Effector CD8-positive, alpha-beta T cell (primary cell): ENCODE measurements around the gene PELI2.

Experiments used
- DNase-seq: peaks from one replicate; lab custom pipeline; 2025; lab: John Stamatoyannopoulos, UW
- total RNA-seq, 4 experiments: gene quantifications; one replicate each; lab custom pipeline; 2026; lab: John Stamatoyannopoulos, UW

Gene PELI2
- 10.8 to 20.8 (median 12.5) reads per million in 4 experiments for total RNA-seq

DNA sequence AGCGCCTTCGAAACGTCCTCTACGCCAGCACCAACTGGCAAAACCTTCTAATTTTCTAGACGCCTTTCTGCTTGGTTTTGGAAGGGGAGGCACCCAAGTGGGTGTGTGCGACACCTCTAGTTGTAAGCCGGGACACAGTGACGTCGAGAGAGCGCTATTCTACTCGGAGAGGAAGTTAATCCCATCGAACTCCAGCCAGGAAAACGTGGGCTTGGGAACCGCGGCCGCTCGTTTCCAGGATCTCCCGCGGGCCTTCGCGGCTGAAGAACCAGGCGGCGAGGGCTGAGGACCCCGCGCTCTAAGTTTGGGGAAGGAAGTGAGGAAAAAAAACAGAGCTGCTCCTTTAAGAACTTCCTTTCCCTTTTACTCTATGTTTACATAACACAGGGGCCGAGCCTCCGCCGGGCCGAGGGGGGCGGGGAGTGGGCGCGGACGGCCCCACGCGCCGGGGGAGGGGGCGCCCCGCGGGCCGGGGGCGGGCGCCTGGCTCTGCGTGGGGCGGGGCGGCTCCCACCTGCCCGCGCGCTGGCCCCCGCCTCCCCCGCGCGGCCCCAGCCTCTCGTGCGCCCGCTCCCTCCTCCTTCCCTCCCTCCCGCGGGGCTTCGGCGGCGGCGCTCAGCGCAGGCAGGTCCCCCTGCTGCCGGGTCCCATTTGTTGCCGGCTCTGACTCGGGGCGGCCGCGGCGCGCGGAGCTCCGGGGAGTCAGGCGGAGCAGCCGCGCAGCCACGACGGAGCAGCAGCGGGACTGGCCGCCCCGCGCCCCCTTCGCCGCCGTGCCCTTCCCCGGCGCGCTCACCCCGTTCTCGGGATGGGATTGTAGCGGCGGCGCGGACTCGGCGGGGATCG lies at the start of gene PELI2:
Gene PELI2, plus strand, starts transcription at position 647 of the 846 bp plus-strand sequence. CDS start 250 bp downstream, outside the sequence.
- peak; percentile 78 for DNase-seq

GRCh38 chr14:56073799-56074198 lies 44.4 kb upstream of the PELI2 start:
- DNase-seq: no peak

- DNase-seq: no peak
These were observed 42.9 kb upstream of the PELI2 start for GRCh38 chr14:56075301-56075700.

- no peak for DNase-seq
These were observed 37.1 kb upstream of the PELI2 start for GRCh38 chr14:56081139-56081538.

- no peak for DNase-seq
These were observed 35.3 kb upstream of the PELI2 start for GRCh38 chr14:56082880-56083279.

- no peak for DNase-seq
These were observed 32.7 kb upstream of the PELI2 start for GRCh38 chr14:56085471-56085870.

- no peak for DNase-seq
These were observed 30.3 kb upstream of the PELI2 start for GRCh38 chr14:56087671-56088471.

GRCh38 chr14:56088941-56089340 lies 29.3 kb upstream of the PELI2 start:
- DNase-seq: no peak

DNA sequence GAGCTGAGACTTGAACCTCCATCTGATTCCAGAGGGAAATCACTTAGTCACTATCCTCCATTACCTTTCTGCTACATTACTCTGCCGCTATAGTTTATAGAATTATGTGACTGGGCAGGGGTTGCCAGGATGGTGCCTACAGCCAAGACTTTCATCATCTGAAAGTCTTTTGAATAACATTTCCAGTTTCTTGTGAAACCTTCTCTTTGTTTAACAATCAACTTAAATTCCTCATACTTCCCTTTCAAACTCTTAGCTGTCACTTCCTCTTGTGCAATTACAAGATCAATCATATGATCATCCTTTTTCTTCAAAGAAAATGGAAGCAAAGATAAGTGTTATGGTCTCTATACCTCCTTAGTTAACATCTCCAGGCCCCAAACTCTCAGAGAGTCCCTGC lies 25.4 kb upstream of the PELI2 start:
- no peak for DNase-seq

DNA sequence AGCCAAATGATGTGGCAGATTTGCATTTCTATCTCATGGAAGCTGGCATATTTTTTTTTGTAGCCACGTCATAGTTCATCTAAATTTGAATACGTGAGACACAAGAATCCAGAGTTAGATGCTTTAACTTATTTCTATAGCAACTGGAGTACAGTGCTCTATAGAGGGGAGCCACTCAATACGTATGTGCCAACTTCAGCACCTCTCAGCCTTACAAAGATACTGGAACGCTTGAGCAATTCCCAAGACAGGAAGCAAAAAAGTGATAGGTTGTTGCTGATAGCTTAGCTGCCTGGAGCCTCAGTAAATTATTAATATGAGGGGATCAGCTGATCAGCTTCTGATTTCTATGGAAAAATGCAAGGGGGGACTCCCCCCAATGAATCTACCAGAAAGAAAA lies 24.1 kb upstream of the PELI2 start:
- no peak for DNase-seq

DNA sequence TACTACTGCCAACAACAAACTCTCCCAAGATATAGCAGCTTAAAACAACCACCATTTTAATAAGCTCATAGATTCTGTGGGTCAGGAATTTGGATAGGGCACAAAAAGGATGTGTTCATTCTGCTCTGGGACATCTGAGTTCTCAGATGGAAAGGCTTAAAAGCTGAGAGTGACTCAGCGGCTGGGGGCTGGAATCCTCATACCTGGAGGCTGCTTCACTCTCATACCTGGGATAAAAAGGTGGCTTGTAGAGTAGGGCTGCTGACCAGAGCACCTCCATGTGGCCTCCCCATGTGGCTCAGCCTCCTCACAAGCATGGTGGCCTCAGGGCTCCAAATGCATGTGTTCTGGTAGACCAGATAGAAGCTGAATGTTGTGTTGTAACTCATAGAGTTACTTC lies 20.2 kb upstream of the PELI2 start:
- no peak for DNase-seq

GRCh38 chr14:56099081-56099797 lies 19.0 kb upstream of the PELI2 start:
- no peak for DNase-seq

DNA sequence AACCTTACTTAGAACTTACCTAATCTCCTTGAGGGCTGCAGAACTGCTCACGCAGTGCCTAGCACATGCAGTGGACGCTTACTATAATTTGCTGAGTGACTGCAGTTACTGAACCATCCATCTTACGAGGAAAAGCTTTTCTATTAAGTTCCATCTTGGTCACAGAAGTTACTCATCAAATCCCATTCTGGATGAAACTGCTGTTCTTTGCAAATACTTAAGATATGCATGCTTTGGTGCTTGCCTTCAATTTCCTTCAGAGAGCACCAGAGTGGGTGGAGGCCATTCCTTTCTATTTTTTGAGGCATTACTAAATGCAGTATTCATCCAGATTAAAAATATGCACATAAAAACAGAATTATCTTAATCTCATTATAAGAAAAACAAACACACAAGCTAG lies 17.7 kb upstream of the PELI2 start:
- no peak for DNase-seq

DNA sequence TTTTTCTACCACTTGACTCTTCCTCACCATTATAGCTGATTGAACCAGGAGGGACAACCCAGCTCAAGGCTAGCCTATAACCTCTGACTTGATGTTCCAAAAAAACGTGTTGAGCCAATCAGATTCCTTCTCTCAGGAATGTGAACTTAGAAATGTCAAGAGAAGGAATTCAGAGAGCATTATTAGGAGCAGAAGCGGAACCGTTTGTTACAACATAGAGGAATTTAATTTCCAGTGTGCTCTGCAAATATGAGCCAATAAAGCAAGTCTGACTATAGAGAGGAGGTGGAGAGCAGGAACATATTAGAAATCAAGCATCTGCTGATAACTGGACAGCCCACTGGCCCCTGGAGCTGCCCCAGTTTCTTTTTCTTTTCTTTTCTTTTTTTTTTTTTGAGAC lies 15.3 kb upstream of the PELI2 start:
- DNase-seq: no peak

DNA sequence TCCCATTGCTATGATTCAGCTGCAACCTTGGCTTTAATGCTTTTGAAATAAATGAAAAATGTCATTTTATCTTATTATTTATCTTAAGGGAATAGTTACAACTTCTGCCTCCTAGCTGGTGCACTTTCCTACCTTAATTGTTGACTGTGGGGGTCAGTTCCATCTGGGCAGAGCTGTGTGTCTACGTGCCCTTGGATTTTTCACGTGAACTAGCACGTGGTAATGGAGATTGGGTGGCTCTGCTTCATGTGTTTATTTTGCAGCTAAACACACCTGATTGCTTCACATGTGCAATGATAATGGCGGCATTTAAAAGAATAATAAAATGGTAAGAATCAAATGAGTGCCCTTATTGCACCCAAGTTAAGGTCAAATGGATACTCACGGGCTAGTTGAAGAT lies 10.6 kb upstream of the PELI2 start:
- DNase-seq: no peak

GRCh38 chr14:56108057-56108456 lies 10.2 kb upstream of the PELI2 start:
- DNase-seq: no peak

- no peak for DNase-seq
These were observed 5.4 kb upstream of the PELI2 start for GRCh38 chr14:56112781-56113180.

DNA sequence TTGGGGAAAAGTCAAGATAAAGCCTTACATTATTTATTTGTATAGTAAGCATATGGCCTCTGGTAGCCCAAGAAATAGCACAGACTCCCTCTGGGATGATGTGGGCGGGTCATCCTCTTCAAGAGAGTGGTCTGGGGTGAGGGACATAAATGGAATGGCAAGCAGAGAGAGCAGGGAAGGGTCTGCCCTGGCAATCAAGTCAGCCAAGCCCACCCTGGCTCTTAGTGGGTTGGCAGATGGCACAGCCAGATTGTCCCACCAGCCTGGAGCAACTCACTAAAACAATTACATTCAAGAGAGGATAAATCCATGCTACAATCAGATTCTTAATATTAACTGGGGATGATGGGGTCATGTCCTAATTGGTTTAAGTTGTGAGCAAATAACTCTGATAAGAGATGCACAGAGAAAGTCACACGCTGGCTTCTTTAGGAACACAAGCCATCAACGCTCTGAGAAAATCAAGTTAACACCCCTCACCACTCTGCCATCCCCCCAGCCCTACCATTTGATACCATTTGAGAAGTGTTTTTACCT lies 2.8 kb upstream of the PELI2 start:
- DNase-seq: no peak

- no peak for DNase-seq
These were observed 2.0 kb upstream of the PELI2 start for GRCh38 chr14:56115976-56116893.

- no peak for DNase-seq
These were observed 485 bp downstream of the PELI2 start for GRCh38 chr14:56118611-56119181.
